Muscle of leg (tissue), 11 donors: ENCODE measurements around the gene PDGFA. TPM values are rescaled to one million over a fixed set of nuclear protein-coding genes. Genes with fewer than 3 reads are reported as not detected.

Source experiments
- DNase-seq: peaks from one replicate; pipeline ENCODE4 v3.0.0; 2013
- H3K27ac ChIP-seq: one replicate; pipeline ENCODE4 v1.5.1; 2013; ENCODE audit warnings: mild to moderate bottlenecking, low read length, control low read depth
- H3K27me3 ChIP-seq: one replicate; pipeline ENCODE4 v1.6.1; 2013; ENCODE audit warnings: low read length; ENCODE audit not compliant: control insufficient read depth, insufficient read depth
- H3K36me3 ChIP-seq: one replicate; pipeline ENCODE4 v1.6.1; 2013; ENCODE audit warnings: low read length; ENCODE audit not compliant: control insufficient read depth, insufficient read depth
- H3K4me1 ChIP-seq: one replicate; pipeline ENCODE4 v1.6.1; 2013; ENCODE audit warnings: low read length; ENCODE audit not compliant: control insufficient read depth, insufficient read depth
- H3K4me3 ChIP-seq: one replicate; pipeline ENCODE4 v1.5.1; 2013; ENCODE audit warnings: low read length, control low read depth
- H3K9me3 ChIP-seq: replicated peaks from 2 replicates; pipeline ENCODE4 v1.6.1; 2013; ENCODE audit warnings: low read depth, low read length; ENCODE audit not compliant: control insufficient read depth
- WGBS: methylation state at CpG from one replicate; pipeline ENCODE4 v1.1.5; 2013; ENCODE audit warnings: missing lambda C conversion rate; ENCODE audit not compliant: insufficient coverage; 5-methylcytosine and 5-hydroxymethylcytosine counted together
- polyA plus RNA-seq, 8 donors: library from polyadenylated mRNA; unstranded; fragments of 120-200 nt; gene quantifications; one replicate each; pipeline versions ENCODE4 v1.2.1 to v1.2.3, GENCODE V29; 2013; ENCODE audit warnings: inconsistent platforms in 1 of 8, low replicate concordance in 1 of 8; ENCODE audit not compliant: insufficient read length in 8 of 8, insufficient read depth in 1 of 8
- total RNA-seq: library from RNA; stranded (reverse); fragments of 120-200 nt; gene quantifications from one replicate; pipeline ENCODE4 v1.2.4, GENCODE V29; 2013

Gene PDGFA
- total and polyA plus RNA-seq, 9 donors: 26.1 to 51.6 (median 40.8) TPM

GRCh38 chr7:482521-483083 is 37.0 kb downstream of the PDGFA start:
- H3K27me3 ChIP-seq: peaks cover 36% of the 10 kb centered on the region
- no peak overlapping the region for H3K27ac ChIP-seq
- WGBS: 100% methylated on average over 1 of the region's 1 CpG
- H3K36me3 ChIP-seq: no peaks in the 10 kb centered on the region
- DNase-seq: no peak
- H3K4me1 ChIP-seq: peaks cover 30% of the 10 kb centered on the region
- no peak overlapping the region for H3K4me3 ChIP-seq
- no peaks in the 10 kb centered on the region for H3K9me3 ChIP-seq

- Histone ChIP-seq H3K27ac (no peak overlapping the region), H3K9me3 (no peaks in the 10 kb centered on the region), H3K4me1 (peaks cover 30% of the 10 kb centered on the region), H3K4me3 (no peak overlapping the region), H3K36me3 (no peaks in the 10 kb centered on the region), H3K27me3 (peaks cover 37% of the 10 kb centered on the region)
- DNase-seq: no peak
- 52% methylated on average over 6 of the region's 15 CpGs for WGBS
Measured at GRCh38 chr7:481219-481930, 38.3 kb downstream of the PDGFA start.

- Histone ChIP-seq H3K4me1 (peaks cover 25% of the 10 kb centered on the region), H3K36me3 (no peaks in the 10 kb centered on the region), H3K4me3 (no peak overlapping the region), H3K27ac (no peak overlapping the region), H3K27me3 (peaks cover 30% of the 10 kb centered on the region), H3K9me3 (no peaks in the 10 kb centered on the region)
- no peak for DNase-seq
- WGBS: 53% methylated on average over 11 of the region's 14 CpGs
Measured at GRCh38 chr7:480531-481218, 39.0 kb downstream of the PDGFA start.

- H3K36me3 ChIP-seq: no peaks in the 10 kb centered on the region
- DNase-seq: no peak
- no peak overlapping the region for H3K4me3 ChIP-seq
- 38% methylated on average over 7 of the region's 15 CpGs for WGBS
- H3K27ac ChIP-seq: no peak overlapping the region
- peaks cover 27% of the 10 kb centered on the region for H3K27me3 ChIP-seq
- H3K9me3 ChIP-seq: no peaks in the 10 kb centered on the region
- peaks cover 18% of the 10 kb centered on the region for H3K4me1 ChIP-seq
Measured at GRCh38 chr7:479948-480499, 39.6 kb downstream of the PDGFA start.

GRCh38 chr7:479115-479947 is 40.3 kb downstream of the PDGFA start:
- Histone ChIP-seq H3K4me1 (peaks cover 11% of the 10 kb centered on the region), H3K36me3 (no peaks in the 10 kb centered on the region), H3K4me3 (no peak overlapping the region), H3K27me3 (peaks cover 28% of the 10 kb centered on the region), H3K27ac (no peak overlapping the region), H3K9me3 (peaks cover 6% of the 10 kb centered on the region)
- DNase-seq: peak; percentile 45
- 50% methylated on average over 16 of the region's 20 CpGs for WGBS

GRCh38 chr7:477626-478220 is 41.9 kb downstream of the PDGFA start:
- H3K9me3 ChIP-seq: peaks cover 9% of the 10 kb centered on the region
- DNase-seq: no peak
- H3K4me1 ChIP-seq: peaks cover 11% of the 10 kb centered on the region
- peaks cover 27% of the 10 kb centered on the region for H3K27me3 ChIP-seq
- no peak overlapping the region for H3K27ac ChIP-seq
- no peak overlapping the region for H3K4me3 ChIP-seq
- 56% methylated on average over 13 of the region's 17 CpGs for WGBS
- no peaks in the 10 kb centered on the region for H3K36me3 ChIP-seq

- DNase-seq: no peak
- Histone ChIP-seq H3K9me3 (peaks cover 12% of the 10 kb centered on the region), H3K4me3 (no peak overlapping the region), H3K4me1 (peaks cover 18% of the 10 kb centered on the region), H3K27me3 (peaks cover 27% of the 10 kb centered on the region), H3K27ac (no peak overlapping the region), H3K36me3 (no peaks in the 10 kb centered on the region)
- WGBS: 82% methylated on average over 27 of the region's 33 CpGs
Measured at GRCh38 chr7:476736-477360, 42.8 kb downstream of the PDGFA start.

- WGBS: 100% methylated on average over 8 of the region's 15 CpGs
- Histone ChIP-seq H3K27ac (no peak overlapping the region), H3K9me3 (peaks cover 12% of the 10 kb centered on the region), H3K4me1 (peaks cover 24% of the 10 kb centered on the region), H3K27me3 (peaks cover 24% of the 10 kb centered on the region), H3K4me3 (no peak overlapping the region), H3K36me3 (no peaks in the 10 kb centered on the region)
- DNase-seq: no peak
Measured at GRCh38 chr7:475951-476441, 43.6 kb downstream of the PDGFA start.

GRCh38 chr7:475425-475728 is 44.3 kb downstream of the PDGFA start:
- 95% methylated on average over 5 of the region's 7 CpGs for WGBS
- Histone ChIP-seq H3K27ac (no peak overlapping the region), H3K4me3 (no peak overlapping the region), H3K27me3 (peaks cover 19% of the 10 kb centered on the region), H3K4me1 (peaks cover 18% of the 10 kb centered on the region), H3K9me3 (peaks cover 12% of the 10 kb centered on the region), H3K36me3 (no peaks in the 10 kb centered on the region)
- no peak for DNase-seq
